Left cardiac atrium (tissue), 4 donors: ENCODE data around the gene SPATA46. TPM values are rescaled to one million over a fixed set of nuclear protein-coding genes. Genes with fewer than 3 reads are reported as not detected.

Experiments
- ATAC-seq, 2 donors: fragments of 200-7000 bp; cut with Tn5 transposase; one replicate each; pipeline ENCODE4 v1.9.1; 2020; ENCODE audit warnings: mild to moderate bottlenecking in 2 of 2, moderate library complexity in 2 of 2
- DNase-seq: peaks from one replicate; pipeline ENCODE4 v3.0.0-alpha.2; 2020
- intact Hi-C, 2 donors: fragments of 100-400 bp; cut with DNase I; formaldehyde crosslinking; loops; one replicate each; pipeline versions ENCODE4 v1.14.1 to v1.15.1; 2022 to 2023
- total RNA-seq, 2 donors: library from RNA; stranded (reverse); fragmentation: NEBNext Ultra II Directional; extraction: Animal tissue kit (Norgen Biotek cat#: 25700); gene quantifications; one replicate each; pipeline ENCODE4 v1.2.1, GENCODE V29; 2021
- donor health status: DM: no; HTN: yes; CAD: no.
- donor health status: DM: no; HTN: yes; CAD: no; lungs with severe emphysema.
- donor health status: DM: yes; HTN: yes; CAD: no.
- donor health status: Dilated cardiomyopathy.

The SPATA46 gene
- total RNA-seq, 2 donors from 2014 or later: not detected

DNA sequence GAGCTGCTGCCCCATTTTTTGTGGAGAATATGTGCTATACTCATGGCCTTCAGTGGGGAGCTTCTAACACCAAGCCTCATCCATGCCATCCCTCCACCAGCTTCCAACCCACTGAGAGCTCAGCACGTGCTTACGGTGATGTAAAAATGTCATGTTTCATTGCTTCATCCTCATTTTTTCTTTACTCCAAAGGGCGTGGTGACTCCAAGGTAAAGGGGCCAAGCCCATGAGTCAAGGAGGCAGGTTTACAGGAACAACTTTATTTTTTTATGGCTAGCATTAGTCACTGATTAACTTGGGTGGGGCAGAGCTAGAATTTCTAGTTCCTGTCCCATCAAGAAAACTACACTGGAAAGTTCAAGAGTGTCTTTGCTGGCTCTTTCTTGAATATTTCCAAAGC lies 4.7 kb upstream of the SPATA46 start, which contains the start of gene C1orf226:
Gene C1orf226, plus strand, starts transcription at position 346 of the 400 bp plus-strand sequence. CDS start 174 bp downstream, outside the sequence.
- no peak for ATAC-seq
- no peak for DNase-seq
- intact Hi-C loops: no loop called here

GRCh38 chr1:162380061-162380846 lies 3.6 kb upstream of the SPATA46 start:
- intact Hi-C loops: no loop called here
- DNase-seq (no peak), ATAC-seq (no peak)

GRCh38 chr1:162375463-162375862 lies 1.2 kb downstream of the SPATA46 start:
- intact Hi-C loops: no loop called here
- ATAC-seq: no peak
- DNase-seq: no peak

- intact Hi-C loops: no loop called here
Measured at GRCh38 chr1:162374406-162374805, 2.2 kb downstream of the SPATA46 start.

GRCh38 chr1:162373541-162374260 lies 3.0 kb downstream of the SPATA46 start:
- intact Hi-C loops: no loop called here
- ATAC-seq (no peak), DNase-seq (no peak)

More at GRCh38 chr1:162374406-162374805, 2.2 kb downstream of the SPATA46 start:
- DNase-seq (no peak), ATAC-seq (no peak)

- intact Hi-C loops: no loop called here
- no peak for DNase-seq
- ATAC-seq: no peak
Measured at GRCh38 chr1:162373072-162373427, 3.6 kb downstream of the SPATA46 start.

GRCh38 chr1:162372159-162373071 lies 4.2 kb downstream of the SPATA46 start:
- intact Hi-C loops: no loop called here
- no peak for DNase-seq
- no peak for ATAC-seq

- intact Hi-C loops: no loop called here
- no peak for ATAC-seq
- DNase-seq: no peak
Measured at GRCh38 chr1:162371611-162372010, 5.0 kb downstream of the SPATA46 start.

DNA sequence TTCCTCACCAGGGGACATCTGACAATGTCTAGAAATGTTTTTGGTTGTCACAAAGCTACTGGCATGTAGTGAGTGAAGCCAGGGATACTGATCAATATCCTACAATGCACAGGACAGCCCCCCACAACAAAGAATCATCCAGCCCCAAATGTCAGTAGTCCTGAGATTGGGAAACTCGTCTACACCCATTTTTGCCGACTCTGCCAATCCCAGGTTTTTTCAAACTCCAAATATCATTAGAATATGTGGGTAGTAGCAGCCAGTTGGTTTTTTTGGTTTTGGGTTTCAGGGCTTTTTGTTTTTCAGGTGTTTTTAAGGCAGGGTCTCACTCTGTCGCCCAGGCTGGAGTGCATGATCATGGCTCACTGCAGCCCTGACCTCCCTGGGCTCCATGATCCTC lies 5.9 kb downstream of the SPATA46 start:
- ATAC-seq: no peak
- intact Hi-C loops: no loop called here
- no peak for DNase-seq

DNA sequence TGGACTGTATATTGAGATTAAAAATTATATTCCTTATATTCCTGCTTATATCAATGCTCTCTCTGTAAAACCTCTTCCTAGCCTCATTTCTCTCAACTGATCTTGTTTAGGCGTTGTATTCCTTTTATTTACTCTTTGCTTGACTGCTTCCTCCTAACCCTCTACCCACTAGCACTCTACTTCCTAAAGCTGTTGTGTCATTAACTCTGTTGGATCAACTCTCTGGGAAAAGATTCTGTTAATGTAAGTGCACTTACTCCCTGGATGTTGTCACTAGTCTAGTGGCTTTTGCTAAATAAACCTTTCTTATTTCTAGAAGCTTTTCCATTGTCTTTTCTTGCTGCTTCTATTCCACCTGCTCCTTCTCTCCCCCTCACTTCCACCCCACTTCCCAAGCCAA lies 6.5 kb downstream of the SPATA46 start:
- ATAC-seq: no peak
- intact Hi-C loops: no loop called here

GRCh38 chr1:162369571-162369970 lies 7.1 kb downstream of the SPATA46 start:
- intact Hi-C loops: no loop called here
- DNase-seq (no peak), ATAC-seq (no peak)

More for the DNA sequence above, 6.5 kb downstream of the SPATA46 start:
- DNase-seq: no peak

- DNase-seq (no peak), ATAC-seq (no peak)
- intact Hi-C loops: no loop called here
Measured at GRCh38 chr1:162368451-162368850, 8.2 kb downstream of the SPATA46 start.

DNA sequence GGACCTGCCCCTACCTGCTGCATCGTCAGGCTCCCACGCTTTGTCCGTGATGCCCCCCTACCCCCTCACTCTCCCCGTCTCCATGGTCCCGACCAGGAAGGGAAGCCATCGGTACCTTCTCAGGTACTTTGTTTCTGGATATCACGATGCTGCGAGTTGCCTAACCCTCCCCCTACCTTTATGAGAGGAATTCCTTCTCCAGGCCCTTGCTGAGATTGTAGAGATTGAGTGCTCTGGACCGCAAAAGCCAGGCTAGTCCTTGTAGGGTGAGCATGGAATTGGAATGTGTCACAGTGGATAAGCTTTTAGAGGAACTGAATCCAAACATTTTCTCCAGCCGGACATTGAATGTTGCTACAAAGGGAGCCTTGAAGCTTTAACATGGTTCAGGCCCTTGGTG lies 8.9 kb downstream of the SPATA46 start:
- no peak for ATAC-seq
- DNase-seq: no peak
- intact Hi-C loops: no loop called here

- ATAC-seq (peak; percentile 38 to 61), DNase-seq (no peak)
- intact Hi-C loops: no loop called here
Measured at GRCh38 chr1:162367073-162367472, 9.6 kb downstream of the SPATA46 start.

DNA sequence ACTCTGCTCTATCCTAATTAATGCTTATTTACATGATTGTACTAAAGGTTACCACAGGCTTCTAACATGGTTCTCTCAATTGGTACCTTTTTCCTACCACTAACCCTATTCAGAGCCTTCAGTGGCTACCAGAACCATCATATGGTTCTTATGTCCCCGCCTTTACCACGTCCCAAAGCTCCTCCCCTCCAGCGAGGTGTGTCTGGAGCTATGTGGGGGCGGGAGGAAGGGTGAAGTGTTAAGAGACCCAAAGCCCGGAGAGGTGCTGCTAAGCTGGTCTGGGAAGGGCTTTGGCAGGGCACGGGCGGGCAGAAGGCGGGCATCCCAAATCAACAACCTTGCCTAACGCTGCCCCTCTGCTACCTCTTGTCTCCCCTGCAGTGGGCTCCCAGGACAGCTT lies 10.0 kb downstream of the SPATA46 start:
- no peak for DNase-seq

GRCh38 chr1:162366149-162366548 lies 10.5 kb downstream of the SPATA46 start:
- ATAC-seq: no peak
- intact Hi-C loops: no loop called here
- no peak for DNase-seq

More for the DNA sequence above, 10.0 kb downstream of the SPATA46 start:
- intact Hi-C loops: no loop called here
- peak in 1 of 2 donors; percentile 41 for ATAC-seq

GRCh38 chr1:162365284-162366020 lies 11.2 kb downstream of the SPATA46 start:
- ATAC-seq (no peak), DNase-seq (no peak)
- intact Hi-C loops: no loop called here

DNA sequence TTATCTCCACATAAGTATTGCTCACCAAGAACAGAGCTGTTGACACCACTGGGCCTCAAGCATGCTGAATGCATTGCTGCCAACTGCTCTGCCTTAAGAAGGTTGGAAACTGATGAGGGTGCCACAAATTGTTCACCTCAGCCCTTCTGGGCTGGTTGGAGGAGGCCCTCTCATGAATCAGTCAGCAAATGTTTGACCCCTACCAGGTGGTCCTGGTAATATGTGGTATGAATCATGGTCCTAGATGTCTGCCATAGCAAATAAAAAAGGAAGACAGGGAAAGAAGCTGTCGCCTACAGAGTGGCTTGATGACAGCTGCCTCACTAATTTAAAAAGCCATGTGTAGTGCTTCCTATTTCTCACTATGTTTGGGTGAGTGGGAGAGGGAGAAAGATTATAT lies 12.2 kb downstream of the SPATA46 start:
- DNase-seq (no peak), ATAC-seq (no peak)
- intact Hi-C loops: no loop called here

DNA sequence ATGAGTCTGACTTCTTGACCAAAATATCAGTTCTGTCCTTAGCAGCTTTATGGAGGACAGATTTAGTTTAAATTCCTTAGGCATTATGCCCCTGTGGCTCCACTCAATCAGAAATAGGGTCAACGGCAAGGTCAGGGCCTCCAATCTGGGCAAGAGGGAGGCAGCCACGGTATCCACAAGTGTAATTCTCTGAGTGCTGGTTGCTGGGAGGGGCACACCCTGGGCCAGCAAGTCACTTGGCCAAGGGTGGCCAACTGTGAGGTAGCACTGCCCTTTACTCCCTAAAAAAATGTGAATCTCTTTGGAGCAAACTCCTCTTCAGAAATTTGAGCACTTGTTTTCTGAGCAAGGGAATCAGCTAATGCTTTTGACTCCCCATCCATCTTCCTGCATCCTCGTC lies 12.8 kb downstream of the SPATA46 start:
- intact Hi-C loops: no loop called here
- no peak for ATAC-seq
- no peak for DNase-seq
